GM23338 (cell line): ENCODE results near the gene ANAPC2. TPM values are rescaled to one million over a fixed set of nuclear protein-coding genes. Genes with fewer than 3 reads are reported as not detected.

Experiments used
- ATAC-seq: fragments of 200-7000 bp; cut with Tn5 transposase; 3 replicates; pipeline ENCODE4 v1.9.1; 2020
- DNase-seq: peaks from one replicate; pipeline ENCODE4 v3.0.0-alpha.2; 2015; ENCODE audit warnings: low spot score
- H2AFZ ChIP-seq: fragments of 200-600 bp; sonication (generic); 2 replicates; pipeline ENCODE4 v1.8.0; 2016; ENCODE audit warnings: antibody characterized with exemption, mild to moderate bottlenecking, moderate library complexity
- H3F3A ChIP-seq: fragments of 200-600 bp; sonication (generic); replicated peaks from 2 replicates; pipeline ENCODE4 v1.8.0; 2017; ENCODE audit warnings: antibody characterized with exemption, mixed run types, low read depth
- H3K27ac ChIP-seq: fragments of 200-600 bp; sonication (generic); 2 replicates; pipeline ENCODE4 v1.6.1; 2016; ENCODE audit warnings: low read depth
- H3K27me3 ChIP-seq: fragments of 200-600 bp; sonication (generic); 2 replicates; pipeline ENCODE4 v1.8.0; 2016; ENCODE audit warnings: mild to moderate bottlenecking, mixed run types, moderate library complexity; ENCODE audit not compliant: insufficient read depth
- H3K36me3 ChIP-seq: fragments of 200-600 bp; sonication (generic); 2 replicates; pipeline ENCODE4 v1.8.0; 2016; ENCODE audit warnings: mild to moderate bottlenecking; ENCODE audit not compliant: insufficient read depth
- H3K4me1 ChIP-seq: fragments of 200-600 bp; sonication (generic); 2 replicates; pipeline ENCODE4 v1.8.0; 2016; ENCODE audit warnings: mild to moderate bottlenecking, moderate library complexity; ENCODE audit not compliant: insufficient read depth
- H3K4me2 ChIP-seq: fragments of 200-600 bp; sonication (generic); 2 replicates; pipeline ENCODE4 v1.7.1; 2017; ENCODE audit warnings: mixed run types
- H3K4me3 ChIP-seq: fragments of 200-600 bp; sonication (generic); 2 replicates; pipeline ENCODE4 v1.6.1; 2016; ENCODE audit warnings: mixed run types
- H3K79me2 ChIP-seq: fragments of 200-600 bp; sonication (generic); replicated peaks from 2 replicates; pipeline ENCODE4 v1.8.0; 2017; ENCODE audit warnings: mild to moderate bottlenecking; ENCODE audit not compliant: insufficient read depth
- H3K9me2 ChIP-seq: fragments of 200-600 bp; sonication (generic); 2 replicates; pipeline ENCODE4 v1.8.0; 2017; ENCODE audit not compliant: insufficient read depth
- H4K20me1 ChIP-seq: fragments of 200-600 bp; sonication (generic); replicated peaks from 2 replicates; pipeline ENCODE4 v1.8.0; 2017; ENCODE audit warnings: mild to moderate bottlenecking; ENCODE audit not compliant: insufficient read depth
- H3K27ac Mint-ChIP-seq: 2 replicates; pipeline ENCODE4 v1.8.0; 2020; ENCODE audit warnings: inconsistent platforms, mild to moderate bottlenecking, moderate library complexity, mixed read lengths
- H3K27me3 Mint-ChIP-seq: 3 replicates; pipeline ENCODE4 v1.8.0; 2022; ENCODE audit warnings: low read depth, mild to moderate bottlenecking, moderate library complexity, mixed read lengths, inconsistent platforms; ENCODE audit not compliant: insufficient read depth, poor library complexity
- H3K36me3 Mint-ChIP-seq: 3 replicates; pipeline ENCODE4 v1.8.0; 2021; ENCODE audit warnings: low read depth, mild to moderate bottlenecking, inconsistent platforms, moderate library complexity, mixed read lengths
- H3K4me1 Mint-ChIP-seq: 3 replicates; pipeline ENCODE4 v1.8.0; 2020; ENCODE audit warnings: mild to moderate bottlenecking, inconsistent platforms, mixed read lengths
- H3K4me3 Mint-ChIP-seq: 3 replicates; pipeline ENCODE4 v1.8.0; 2021; ENCODE audit warnings: moderate library complexity, mild to moderate bottlenecking, inconsistent platforms, mixed read lengths
- H3K9me3 Mint-ChIP-seq: 3 replicates; pipeline ENCODE4 v1.8.0; 2020; ENCODE audit warnings: moderate library complexity, mild to moderate bottlenecking, inconsistent platforms, mixed read lengths
- CREB1 ChIP-seq: fragments of 250-450 bp; sonication (Bioruptor Pico); IDR thresholded peaks from 2 replicates; pipeline ENCODE4 v1.5.0; 2020; ENCODE audit warnings: low read depth, mild to moderate bottlenecking, moderate library complexity
- EZH2 ChIP-seq: fragments of 200-600 bp; sonication (generic); IDR thresholded peaks from one replicate; pipeline ENCODE4 v1.8.0; 2017; ENCODE audit warnings: antibody characterized with exemption, mild to moderate bottlenecking, low read depth; ENCODE audit not compliant: unreplicated experiment
- EZH2phosphoT487 ChIP-seq: fragments of 200-600 bp; sonication (generic); IDR thresholded peaks from one replicate; pipeline ENCODE4 v1.8.1; 2018; ENCODE audit warnings: antibody characterized with exemption; ENCODE audit not compliant: unreplicated experiment
- JUNB ChIP-seq: IDR thresholded peaks from one replicate; pipeline ENCODE4 v1.6.1; 2016; ENCODE audit warnings: antibody characterized with exemption; ENCODE audit not compliant: unreplicated experiment
- NANOG ChIP-seq: IDR thresholded peaks from 2 replicates; pipeline ENCODE4 v1.6.1; 2016; ENCODE audit warnings: antibody characterized with exemption, borderline replicate concordance
- POLR2AphosphoS5 ChIP-seq: IDR thresholded peaks from 2 replicates; pipeline ENCODE4 v1.6.1; 2016; ENCODE audit warnings: antibody characterized with exemption, low read depth
- STAT1 ChIP-seq: IDR thresholded peaks from one replicate; pipeline ENCODE4 v1.6.1; 2016; ENCODE audit warnings: antibody characterized with exemption; ENCODE audit not compliant: unreplicated experiment
- ZNF331 ChIP-seq: fragments of 250-450 bp; sonication (Bioruptor Pico); IDR thresholded peaks from 2 replicates; pipeline ENCODE4 v1.5.0; 2020; ENCODE audit warnings: low read depth, mild to moderate bottlenecking, moderate library complexity
- polyA plus RNA-seq: library from polyadenylated mRNA; unstranded; fragments of >200 nt; fragmentation: Nextera tagmentation; extraction: Ambion mirVana; gene quantifications from 2 replicates; pipeline ENCODE4 v1.2.1, GENCODE V29; 2016
- total RNA-seq: library from RNA; depleted of rRNA; stranded (reverse); fragments of >200 nt; shearing (Covaris generic); gene quantifications from 2 replicates; pipeline ENCODE4 v1.2.3, GENCODE V29; 2014
- TF ChIP-seq, protein P1 (sequence below), 2 experiments: fragments of 200-600 bp in 1 of 2; sonication (generic) in 1 of 2; conservative IDR thresholded peaks; 2 replicates each; pipeline versions ENCODE4 v1.5.1 to v1.6.1; 2016 to 2017; ENCODE audit warnings: antibody characterized with exemption in 2 of 2, low read depth in 2 of 2, mild to moderate bottlenecking in 2 of 2, moderate library complexity in 1 of 2
- TF ChIP-seq, protein P2 (sequence below): IDR thresholded peaks from 2 replicates; pipeline ENCODE4 v1.6.1; 2016; ENCODE audit warnings: antibody characterized with exemption
- TF ChIP-seq, protein P3 (sequence below): IDR thresholded peaks from one replicate; pipeline ENCODE4 v1.6.1; 2018; ENCODE audit warnings: antibody characterized with exemption; ENCODE audit not compliant: unreplicated experiment

Gene ANAPC2
- total and polyA plus RNA-seq, 2 experiments from 2014 or later: 16.4 to 42.9 TPM

DNA sequence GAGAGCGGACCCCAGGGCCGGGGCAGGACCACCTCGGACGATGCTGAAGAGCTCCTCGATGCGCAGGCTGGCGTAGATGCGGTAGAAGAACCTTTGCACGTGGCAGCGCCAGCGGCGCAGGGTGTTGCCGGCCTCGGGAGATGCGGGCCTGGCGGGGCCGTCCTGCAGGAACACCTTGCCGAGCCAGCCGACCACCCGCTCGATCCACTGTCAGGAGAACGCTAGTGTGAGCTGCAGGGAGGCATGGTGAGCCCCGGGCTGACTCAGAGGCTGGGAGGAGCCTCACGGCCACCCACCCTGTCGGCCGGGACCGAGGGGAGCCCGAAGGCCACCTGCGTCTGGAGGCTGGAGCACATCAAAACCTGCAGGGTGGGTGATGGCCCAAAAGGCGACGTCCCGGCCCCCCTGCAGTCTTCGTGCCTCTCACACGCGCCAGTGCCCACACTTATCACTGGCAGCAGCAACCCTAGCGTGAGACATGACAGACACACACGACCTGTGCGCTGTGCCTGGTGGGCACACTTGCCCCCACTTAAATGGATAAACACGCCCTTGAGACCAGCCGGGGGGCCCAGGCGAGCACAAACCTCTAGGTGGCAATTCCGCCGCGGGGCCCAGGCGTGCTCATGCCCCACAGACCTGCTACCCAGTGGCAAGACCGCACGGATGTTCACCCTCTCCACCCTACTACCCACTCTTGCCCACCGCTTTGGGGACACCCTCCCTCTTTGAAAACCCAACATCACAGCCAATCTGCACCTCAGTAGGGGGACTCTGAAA, 3.3 kb downstream of the ANAPC2 start (continued):
- TF ChIP-seq, protein P1, sequence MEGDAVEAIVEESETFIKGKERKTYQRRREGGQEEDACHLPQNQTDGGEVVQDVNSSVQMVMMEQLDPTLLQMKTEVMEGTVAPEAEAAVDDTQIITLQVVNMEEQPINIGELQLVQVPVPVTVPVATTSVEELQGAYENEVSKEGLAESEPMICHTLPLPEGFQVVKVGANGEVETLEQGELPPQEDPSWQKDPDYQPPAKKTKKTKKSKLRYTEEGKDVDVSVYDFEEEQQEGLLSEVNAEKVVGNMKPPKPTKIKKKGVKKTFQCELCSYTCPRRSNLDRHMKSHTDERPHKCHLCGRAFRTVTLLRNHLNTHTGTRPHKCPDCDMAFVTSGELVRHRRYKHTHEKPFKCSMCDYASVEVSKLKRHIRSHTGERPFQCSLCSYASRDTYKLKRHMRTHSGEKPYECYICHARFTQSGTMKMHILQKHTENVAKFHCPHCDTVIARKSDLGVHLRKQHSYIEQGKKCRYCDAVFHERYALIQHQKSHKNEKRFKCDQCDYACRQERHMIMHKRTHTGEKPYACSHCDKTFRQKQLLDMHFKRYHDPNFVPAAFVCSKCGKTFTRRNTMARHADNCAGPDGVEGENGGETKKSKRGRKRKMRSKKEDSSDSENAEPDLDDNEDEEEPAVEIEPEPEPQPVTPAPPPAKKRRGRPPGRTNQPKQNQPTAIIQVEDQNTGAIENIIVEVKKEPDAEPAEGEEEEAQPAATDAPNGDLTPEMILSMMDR (conservative IDR thresholded peaks at IDR 0.05; ENCODE audit: low read depth in 2 of 2): no peak
- TF ChIP-seq, protein P2, sequence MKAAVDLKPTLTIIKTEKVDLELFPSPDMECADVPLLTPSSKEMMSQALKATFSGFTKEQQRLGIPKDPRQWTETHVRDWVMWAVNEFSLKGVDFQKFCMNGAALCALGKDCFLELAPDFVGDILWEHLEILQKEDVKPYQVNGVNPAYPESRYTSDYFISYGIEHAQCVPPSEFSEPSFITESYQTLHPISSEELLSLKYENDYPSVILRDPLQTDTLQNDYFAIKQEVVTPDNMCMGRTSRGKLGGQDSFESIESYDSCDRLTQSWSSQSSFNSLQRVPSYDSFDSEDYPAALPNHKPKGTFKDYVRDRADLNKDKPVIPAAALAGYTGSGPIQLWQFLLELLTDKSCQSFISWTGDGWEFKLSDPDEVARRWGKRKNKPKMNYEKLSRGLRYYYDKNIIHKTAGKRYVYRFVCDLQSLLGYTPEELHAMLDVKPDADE: no peak
- TF ChIP-seq, protein P3, sequence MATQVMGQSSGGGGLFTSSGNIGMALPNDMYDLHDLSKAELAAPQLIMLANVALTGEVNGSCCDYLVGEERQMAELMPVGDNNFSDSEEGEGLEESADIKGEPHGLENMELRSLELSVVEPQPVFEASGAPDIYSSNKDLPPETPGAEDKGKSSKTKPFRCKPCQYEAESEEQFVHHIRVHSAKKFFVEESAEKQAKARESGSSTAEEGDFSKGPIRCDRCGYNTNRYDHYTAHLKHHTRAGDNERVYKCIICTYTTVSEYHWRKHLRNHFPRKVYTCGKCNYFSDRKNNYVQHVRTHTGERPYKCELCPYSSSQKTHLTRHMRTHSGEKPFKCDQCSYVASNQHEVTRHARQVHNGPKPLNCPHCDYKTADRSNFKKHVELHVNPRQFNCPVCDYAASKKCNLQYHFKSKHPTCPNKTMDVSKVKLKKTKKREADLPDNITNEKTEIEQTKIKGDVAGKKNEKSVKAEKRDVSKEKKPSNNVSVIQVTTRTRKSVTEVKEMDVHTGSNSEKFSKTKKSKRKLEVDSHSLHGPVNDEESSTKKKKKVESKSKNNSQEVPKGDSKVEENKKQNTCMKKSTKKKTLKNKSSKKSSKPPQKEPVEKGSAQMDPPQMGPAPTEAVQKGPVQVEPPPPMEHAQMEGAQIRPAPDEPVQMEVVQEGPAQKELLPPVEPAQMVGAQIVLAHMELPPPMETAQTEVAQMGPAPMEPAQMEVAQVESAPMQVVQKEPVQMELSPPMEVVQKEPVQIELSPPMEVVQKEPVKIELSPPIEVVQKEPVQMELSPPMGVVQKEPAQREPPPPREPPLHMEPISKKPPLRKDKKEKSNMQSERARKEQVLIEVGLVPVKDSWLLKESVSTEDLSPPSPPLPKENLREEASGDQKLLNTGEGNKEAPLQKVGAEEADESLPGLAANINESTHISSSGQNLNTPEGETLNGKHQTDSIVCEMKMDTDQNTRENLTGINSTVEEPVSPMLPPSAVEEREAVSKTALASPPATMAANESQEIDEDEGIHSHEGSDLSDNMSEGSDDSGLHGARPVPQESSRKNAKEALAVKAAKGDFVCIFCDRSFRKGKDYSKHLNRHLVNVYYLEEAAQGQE: no peak
- no peak for TF ChIP-seq CREB1

DNA sequence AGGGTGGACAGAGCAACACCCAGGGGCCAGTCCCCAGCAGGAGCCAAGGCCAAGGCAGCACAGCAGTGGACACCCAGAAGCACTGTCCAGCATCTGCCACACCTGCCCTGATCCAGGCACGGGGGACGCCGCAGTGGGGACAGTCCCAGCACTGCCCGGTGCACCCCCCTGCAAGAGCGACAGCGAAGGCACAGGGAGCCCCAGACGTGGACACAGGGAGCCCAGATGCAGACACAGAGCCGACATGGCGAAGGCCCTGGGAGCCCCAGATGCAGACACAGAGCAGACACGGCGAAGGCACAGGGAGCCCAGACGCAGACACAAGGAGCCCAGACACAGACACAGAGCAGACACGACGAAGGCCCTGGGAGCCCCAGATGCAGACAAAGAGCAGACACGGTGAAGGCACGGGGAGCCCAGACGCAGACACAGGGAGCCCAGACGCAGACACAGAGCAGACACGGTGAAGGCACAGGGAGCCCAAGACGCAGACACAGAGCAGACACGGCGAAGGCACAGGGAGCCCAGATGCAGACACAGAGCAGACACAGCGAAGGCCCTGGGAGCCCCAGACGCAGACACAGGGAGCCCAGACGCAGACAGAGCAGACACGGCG, 4.3 kb downstream of the ANAPC2 start:
- ATAC-seq (no peak), DNase-seq (no peak)
- no peak overlapping the region; the same call in 2 of the 3 replicates for H3K4me3 Mint-ChIP-seq
- H3K27me3 Mint-ChIP-seq: peaks cover 11% of the 10 kb centered on the region
- H4K20me1 ChIP-seq: 0 out of 2 replicates have a peak, but pooled peaks cover 5% of the 10 kb centered on the region
- H3K4me2 ChIP-seq: no peak overlapping the region
- peaks cover 5% of the 10 kb centered on the region for H3K4me1 Mint-ChIP-seq
- no peaks in the 10 kb centered on the region for H3K9me3 Mint-ChIP-seq
- H3K27me3 ChIP-seq: no peaks in the 10 kb centered on the region
- H3K4me1 ChIP-seq: peaks cover 8% of the 10 kb centered on the region; the same call in 1 of the 2 replicates
- no peak overlapping the region for H3K27ac ChIP-seq
- H2AFZ ChIP-seq: no peak overlapping the region
- no peak overlapping the region for H3K4me3 ChIP-seq
- no peaks in the 10 kb centered on the region for H3K9me2 ChIP-seq
- no peak overlapping the region for H3K27ac Mint-ChIP-seq
- peaks cover 21% of the 10 kb centered on the region for H3K36me3 Mint-ChIP-seq
- no peaks in the 10 kb centered on the region for H3K36me3 ChIP-seq
- H3F3A ChIP-seq: 0 out of 2 replicates have a peak, but pooled peaks cover 4% of the 10 kb centered on the region
- peaks cover 19% of the 10 kb centered on the region for H3K79me2 ChIP-seq
- TF ChIP-seq ZNF331 (no peak), CREB1 (no peak), EZH2phosphoT487 (no peak), NANOG (no peak), POLR2AphosphoS5 (no peak), STAT1 (no peak), JUNB (no peak), EZH2 (no peak)
- TF ChIP-seq, protein P1 (conservative IDR thresholded peaks at IDR 0.05; ENCODE audit: low read depth in 2 of 2): no peak
- TF ChIP-seq, protein P3: no peak
- TF ChIP-seq, protein P2: no peak
